Right lobe of liver (tissue), 4 donors: ENCODE measurements around the gene CBL.

Experiments
- POLR2A ChIP-seq: fragments of 450-650 bp; IDR thresholded peaks from one replicate; pipeline ENCODE4 v1.6.1; 2017; ENCODE audit warnings: antibody characterized with exemption, mild to moderate bottlenecking
- TF ChIP-seq, protein P1 (sequence below), 4 donors: fragments of 200-600 bp in 3 of 4; fragments of 450-650 bp in 1 of 4; IDR thresholded peaks; one replicate each; pipeline versions ENCODE4 v1.5.1 to v1.8.0; 2016 to 2022; ENCODE audit warnings: antibody characterized with exemption in 4 of 4, mild to moderate bottlenecking in 2 of 4
- donor health status: DM: no; HTN: no; CAD: no.
- donor health status: DM: no; HTN: no; CAD: no.
- donor health status: DM: no; HTN: yes; CAD: no.

DNA sequence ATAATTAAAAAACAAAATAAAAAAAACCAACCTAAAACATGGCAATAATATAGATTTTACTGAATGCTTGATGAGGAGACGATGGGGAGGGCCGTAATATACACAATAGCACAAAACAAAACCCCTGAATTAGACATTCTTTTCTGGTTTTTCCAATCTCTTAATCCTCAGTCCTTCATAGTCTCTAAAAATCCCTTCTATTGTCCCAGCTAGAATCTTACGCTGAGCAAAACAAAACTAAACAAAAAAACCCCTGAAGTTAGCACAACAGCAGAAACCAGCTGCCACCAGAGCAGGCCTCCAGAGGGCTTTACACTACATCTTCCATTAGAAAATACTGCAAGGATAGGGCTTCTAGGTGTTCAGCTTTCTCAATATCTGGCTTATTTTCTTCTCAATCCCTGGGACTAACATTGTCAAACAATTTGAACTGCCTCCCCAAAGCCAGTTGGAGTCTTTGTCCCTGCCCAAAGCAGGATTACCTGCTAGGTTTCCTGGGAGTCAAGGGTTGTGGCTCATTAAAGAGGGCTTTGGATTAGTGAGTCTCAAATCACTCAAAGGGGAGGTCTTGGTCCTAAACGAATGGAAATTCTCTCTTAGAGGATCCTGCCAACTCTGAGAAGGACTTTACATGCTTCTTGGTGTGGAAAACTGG is 126.1 kb downstream of the CBL start:
- TF ChIP-seq, protein P1, sequence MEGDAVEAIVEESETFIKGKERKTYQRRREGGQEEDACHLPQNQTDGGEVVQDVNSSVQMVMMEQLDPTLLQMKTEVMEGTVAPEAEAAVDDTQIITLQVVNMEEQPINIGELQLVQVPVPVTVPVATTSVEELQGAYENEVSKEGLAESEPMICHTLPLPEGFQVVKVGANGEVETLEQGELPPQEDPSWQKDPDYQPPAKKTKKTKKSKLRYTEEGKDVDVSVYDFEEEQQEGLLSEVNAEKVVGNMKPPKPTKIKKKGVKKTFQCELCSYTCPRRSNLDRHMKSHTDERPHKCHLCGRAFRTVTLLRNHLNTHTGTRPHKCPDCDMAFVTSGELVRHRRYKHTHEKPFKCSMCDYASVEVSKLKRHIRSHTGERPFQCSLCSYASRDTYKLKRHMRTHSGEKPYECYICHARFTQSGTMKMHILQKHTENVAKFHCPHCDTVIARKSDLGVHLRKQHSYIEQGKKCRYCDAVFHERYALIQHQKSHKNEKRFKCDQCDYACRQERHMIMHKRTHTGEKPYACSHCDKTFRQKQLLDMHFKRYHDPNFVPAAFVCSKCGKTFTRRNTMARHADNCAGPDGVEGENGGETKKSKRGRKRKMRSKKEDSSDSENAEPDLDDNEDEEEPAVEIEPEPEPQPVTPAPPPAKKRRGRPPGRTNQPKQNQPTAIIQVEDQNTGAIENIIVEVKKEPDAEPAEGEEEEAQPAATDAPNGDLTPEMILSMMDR (IDR thresholded peaks at IDR 0.05), result no peak
- no peak for TF ChIP-seq POLR2A
